ENCODE data around the gene NAT8L.
"Not testable (repeated sequence)": the region's sequence is repeated elsewhere in the genome, so short reads cannot be mapped to it uniquely, and the experiment has no call there.

NAT8L gene, protein sequence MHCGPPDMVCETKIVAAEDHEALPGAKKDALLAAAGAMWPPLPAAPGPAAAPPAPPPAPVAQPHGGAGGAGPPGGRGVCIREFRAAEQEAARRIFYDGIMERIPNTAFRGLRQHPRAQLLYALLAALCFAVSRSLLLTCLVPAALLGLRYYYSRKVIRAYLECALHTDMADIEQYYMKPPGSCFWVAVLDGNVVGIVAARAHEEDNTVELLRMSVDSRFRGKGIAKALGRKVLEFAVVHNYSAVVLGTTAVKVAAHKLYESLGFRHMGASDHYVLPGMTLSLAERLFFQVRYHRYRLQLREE

DNA sequence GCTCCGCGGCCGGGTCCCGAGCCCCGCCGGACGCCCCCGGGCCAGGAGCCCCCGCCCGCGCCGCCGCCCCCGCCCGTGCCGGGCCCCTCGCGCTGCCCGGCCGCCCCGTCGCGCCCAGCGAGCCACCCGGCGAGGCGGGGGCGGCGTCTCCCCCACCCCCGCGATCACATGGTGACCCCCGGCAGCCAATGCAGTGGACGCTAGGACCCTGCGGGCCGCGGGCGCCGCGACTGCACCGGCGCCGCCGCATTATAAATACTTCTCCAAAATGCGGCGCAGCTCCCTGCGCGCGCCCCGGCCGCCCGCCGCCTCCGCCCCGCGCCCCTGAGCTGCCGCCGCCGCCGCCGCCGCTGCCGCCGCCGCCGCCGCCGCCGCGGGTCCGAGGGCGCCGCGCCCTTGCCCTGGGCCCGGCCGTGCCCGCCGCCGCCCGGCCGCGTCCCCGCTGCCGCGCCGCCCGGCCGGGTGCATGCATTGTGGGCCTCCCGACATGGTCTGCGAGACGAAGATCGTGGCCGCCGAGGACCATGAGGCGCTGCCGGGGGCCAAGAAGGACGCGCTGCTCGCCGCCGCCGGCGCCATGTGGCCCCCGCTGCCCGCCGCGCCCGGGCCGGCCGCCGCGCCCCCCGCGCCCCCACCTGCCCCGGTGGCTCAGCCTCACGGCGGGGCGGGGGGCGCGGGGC lies at the start of gene NAT8L:
Gene NAT8L (plus strand): TSS at position 282 of the 680 bp plus-strand sequence. CDS start 185 bp downstream, at position 467.
- no peak for FAIRE-seq

DNA sequence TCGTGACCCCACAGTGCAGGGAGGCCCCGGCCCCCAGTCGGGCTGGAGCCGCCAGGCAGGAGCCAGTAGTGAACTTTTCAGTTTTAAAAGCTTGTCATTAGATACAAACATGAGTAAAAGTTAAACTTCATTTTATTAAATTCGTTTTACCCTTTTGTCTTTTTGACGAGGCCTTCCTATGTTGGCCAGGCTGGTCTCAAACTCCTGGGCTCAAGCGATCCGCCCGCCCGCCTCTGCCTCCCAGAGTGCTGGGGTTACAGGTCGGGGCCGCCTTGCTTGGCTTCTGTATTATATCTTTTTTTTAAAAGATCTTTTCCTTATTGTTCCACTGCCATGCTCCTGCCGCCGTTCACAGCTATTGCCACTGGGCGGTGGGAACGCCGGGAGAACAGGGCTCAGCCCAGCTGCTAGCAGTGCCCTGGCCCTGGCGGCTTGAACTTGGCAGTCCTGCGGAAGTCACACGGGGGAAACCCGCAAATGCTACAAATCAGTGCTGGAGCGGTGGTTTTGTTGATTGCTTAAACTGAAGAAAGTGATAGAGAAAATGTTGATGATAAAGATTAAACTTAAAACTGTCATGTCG lies 49.4 kb upstream of the NAT8L start:
- no peak for FAIRE-seq

DNA sequence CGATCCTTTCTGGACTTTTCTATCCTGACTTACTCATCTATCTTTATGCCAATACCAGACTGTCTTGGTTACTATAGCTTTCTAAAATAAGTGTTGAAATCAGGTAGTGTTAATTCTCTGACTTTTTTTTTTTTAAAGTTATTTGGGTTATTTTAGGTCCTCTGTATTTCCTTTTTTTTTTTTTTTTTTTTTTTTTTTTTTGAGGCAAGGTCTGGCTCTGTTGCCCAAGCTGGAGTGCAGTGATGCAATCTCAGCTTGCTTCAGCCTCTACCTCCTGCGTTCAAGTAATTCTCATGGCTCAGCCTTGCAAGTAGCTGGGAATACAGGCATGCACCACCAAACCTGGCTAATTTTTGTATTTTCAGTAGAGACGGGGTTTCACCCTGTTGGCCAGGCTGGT lies 47.5 kb upstream of the NAT8L start:
- no peak for FAIRE-seq

GRCh38 chr4:2015008-2015407 lies 44.1 kb upstream of the NAT8L start:
- no peak for FAIRE-seq

- FAIRE-seq, result not testable (repeated sequence)
Observed at GRCh38 chr4:2021358-2022018, 37.6 kb upstream of the NAT8L start.

GRCh38 chr4:2024683-2025082 lies 34.4 kb upstream of the NAT8L start:
- FAIRE-seq, result no peak

DNA sequence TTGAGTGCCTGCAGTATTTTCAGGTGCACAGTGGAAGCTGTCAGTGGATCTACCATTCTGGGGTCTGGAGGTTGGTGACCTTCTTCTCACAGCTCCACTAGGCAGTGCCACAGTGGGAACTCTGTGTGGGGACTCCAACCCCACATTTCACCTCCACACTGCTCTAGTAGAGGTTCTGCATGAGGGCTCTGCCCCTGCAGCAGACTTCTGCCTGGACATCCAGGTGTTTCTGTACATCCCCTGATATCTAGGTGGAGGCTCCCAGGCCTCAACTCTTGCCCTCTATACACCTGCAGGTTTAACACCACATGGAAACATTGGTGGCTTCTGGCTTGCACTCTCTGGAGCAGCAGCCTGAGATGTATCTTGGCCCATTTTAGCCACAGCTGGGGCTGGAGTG lies 33.3 kb upstream of the NAT8L start:
- no peak for FAIRE-seq

- FAIRE-seq, result not testable (repeated sequence)
Observed at GRCh38 chr4:2027120-2027519, 32.0 kb upstream of the NAT8L start.

GRCh38 chr4:2031161-2031560 lies 28.0 kb upstream of the NAT8L start:
- not testable (repeated sequence) for FAIRE-seq

DNA sequence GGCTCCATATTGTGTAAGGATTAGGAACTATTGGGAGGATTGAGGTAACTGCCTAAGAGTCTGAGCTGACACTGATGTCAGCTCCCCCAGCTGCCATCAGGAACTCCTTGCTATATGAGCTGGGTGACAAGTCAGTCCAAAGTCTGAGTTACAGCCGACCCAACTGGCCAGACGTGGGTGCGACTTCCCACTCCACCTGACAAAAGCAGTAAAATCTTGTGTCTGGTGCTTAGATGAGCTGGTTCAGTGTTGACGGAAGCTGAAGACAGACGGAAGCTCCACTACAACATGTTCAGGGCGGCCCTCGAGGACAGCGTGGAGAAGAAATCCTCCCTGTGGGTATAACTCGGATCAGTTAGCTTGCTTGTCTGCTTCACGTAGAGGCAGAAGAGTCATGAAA lies 22.8 kb upstream of the NAT8L start:
- FAIRE-seq, result no peak

DNA sequence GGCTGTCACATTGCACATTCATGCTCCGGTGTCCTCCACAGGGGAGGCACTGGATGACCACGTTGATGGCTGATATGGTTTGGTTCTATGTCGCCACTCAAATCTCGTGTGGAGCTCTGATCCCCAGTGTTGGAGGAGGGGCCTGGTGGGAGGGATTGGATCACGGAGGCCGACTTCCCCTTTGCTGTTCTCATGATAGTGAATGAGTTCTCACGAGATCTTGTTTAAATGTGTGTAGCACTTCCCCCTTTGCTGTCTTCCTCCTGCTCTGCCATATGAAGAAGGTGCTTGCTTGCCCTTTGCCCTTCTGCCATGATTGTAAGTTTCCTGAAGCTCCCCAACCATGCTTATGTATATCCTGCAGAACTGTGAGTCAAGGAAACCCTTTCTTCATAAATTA lies 22.3 kb upstream of the NAT8L start:
- no peak for FAIRE-seq

GRCh38 chr4:2040391-2041238 lies 18.5 kb upstream of the NAT8L start:
- FAIRE-seq, result no peak

DNA sequence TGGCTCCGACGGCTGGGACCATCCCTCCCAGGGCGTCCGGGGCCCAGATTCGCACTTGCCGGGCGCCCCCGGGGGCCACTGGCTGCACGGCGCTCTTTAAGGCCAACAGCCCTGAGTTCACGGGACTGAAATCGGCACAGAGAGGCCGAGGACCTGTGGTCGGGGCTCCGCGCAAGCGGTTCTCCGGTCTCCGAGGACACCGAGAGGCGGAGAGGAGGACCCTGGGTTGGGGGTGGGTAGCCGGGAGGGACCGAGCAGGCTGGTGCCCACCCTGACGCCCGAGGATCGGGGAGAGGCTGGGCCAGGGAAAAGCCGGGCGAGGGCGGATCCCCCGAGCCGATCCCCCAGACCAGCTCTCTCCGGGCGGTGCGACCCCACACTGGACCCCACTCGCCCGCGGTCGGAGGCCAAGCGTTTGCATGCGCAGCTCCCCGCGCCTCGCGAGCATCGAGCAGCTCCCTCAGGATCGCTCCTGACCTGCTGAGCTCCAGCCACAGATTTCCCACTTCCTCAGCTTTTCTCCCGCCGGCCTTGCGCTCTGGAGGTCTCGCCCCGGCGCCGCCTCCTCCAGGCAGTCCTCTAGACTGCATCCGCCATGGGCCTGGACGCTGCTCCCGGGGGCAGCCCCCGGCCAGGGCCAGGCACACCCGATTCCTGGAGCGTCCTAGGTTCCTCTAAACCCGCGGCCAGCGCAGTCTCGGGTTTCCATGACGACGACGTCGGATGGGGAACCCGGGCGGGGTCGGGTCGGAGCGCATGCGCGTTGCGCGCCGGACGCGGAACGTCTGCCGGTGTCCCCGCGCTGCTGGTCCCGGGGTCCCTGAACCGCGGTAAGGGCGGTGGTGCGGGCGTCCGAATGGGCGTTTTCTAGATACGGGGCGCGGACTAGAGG lies 17.6 kb upstream of the NAT8L start:
- FAIRE-seq, result no peak

DNA sequence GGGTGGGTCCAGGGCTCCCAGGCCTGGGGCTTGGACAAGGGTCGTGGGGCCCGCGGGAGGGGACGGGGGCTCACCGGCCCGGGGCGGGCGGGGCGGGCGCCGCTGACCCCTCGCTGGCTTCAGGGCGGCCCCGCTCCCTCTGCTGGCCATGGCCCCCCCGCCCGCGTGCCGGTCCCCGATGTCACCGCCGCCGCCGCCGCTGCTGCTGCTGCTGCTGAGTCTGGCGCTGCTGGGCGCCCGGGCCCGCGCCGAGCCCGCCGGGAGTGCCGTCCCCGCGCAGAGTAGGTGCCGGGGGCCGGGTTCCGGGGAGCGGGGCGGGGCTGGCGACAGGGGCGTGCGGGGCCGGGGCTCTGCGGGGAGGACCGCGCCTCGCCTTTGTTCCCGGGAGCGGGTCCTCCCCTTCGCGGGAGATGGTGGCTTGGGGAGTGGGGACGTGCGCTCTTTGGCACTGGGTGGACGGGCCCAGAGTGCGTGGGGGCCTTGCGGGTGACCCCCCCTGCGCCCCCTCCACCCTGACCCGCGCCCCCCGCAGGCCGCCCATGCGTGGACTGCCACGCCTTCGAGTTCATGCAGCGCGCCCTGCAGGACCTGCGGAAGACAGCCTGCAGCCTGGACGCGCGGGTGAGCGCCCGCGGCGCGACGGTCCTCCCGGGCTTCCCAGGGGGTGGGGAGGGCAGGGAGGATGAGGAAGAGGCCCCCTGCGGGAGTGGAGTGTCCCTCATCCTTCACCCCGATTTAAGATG lies 16.8 kb upstream of the NAT8L start:
- no peak for FAIRE-seq

GRCh38 chr4:2042947-2043395 lies 16.2 kb upstream of the NAT8L start:
- FAIRE-seq, result no peak

GRCh38 chr4:2043396-2044118 lies 15.6 kb upstream of the NAT8L start:
- no peak for FAIRE-seq

- FAIRE-seq, result no peak
Observed at GRCh38 chr4:2044119-2044485, 15.0 kb upstream of the NAT8L start.

- FAIRE-seq, result no peak
Observed at GRCh38 chr4:2044542-2045517, 14.3 kb upstream of the NAT8L start.

- FAIRE-seq, result no peak
Observed at GRCh38 chr4:2045518-2045951, 13.6 kb upstream of the NAT8L start.

Data from G401.6 (cell line).